HG03025 (cell line): Measurements from ENCODE around the gene MADD.

Experiments
- ATAC-seq: cut with Tn5 transposase; IDR thresholded peaks from one replicate; pipeline ENCODE4 v1.9.1; 2021; ENCODE audit warnings: mild to moderate bottlenecking, moderate library complexity; ENCODE audit not compliant: unreplicated experiment, low FRiP score

MADD gene

GRCh38 chr11:47249378-47249715 is 20.6 kb upstream of the MADD start:
- no peak for ATAC-seq

- ATAC-seq = no peak
Observed at GRCh38 chr11:47251751-47252150, 18.2 kb upstream of the MADD start.

GRCh38 chr11:47253660-47254059 is 16.3 kb upstream of the MADD start:
- no peak for ATAC-seq

- ATAC-seq = no peak
Observed at GRCh38 chr11:47254386-47254785, 15.5 kb upstream of the MADD start.

- no peak for ATAC-seq
Observed at GRCh38 chr11:47256374-47256773, 13.6 kb upstream of the MADD start.

- ATAC-seq = no peak
Observed at GRCh38 chr11:47257177-47257516, 12.8 kb upstream of the MADD start.

GRCh38 chr11:47257517-47258316 is 12.2 kb upstream of the MADD start, which contains the start of gene NR1H3:
Gene NR1H3, plus strand, starts transcription at chr11:47257996. Its CDS starts 1,221 bp downstream, at chr11:47259217.
- ATAC-seq = no peak

- no peak for ATAC-seq
Observed at GRCh38 chr11:47258317-47258902, 11.5 kb upstream of the MADD start.

- ATAC-seq = no peak
Observed at GRCh38 chr11:47259232-47259977, 10.5 kb upstream of the MADD start.

- ATAC-seq = no peak
Observed at GRCh38 chr11:47260366-47260765, 9.6 kb upstream of the MADD start.

- no peak for ATAC-seq
Observed at GRCh38 chr11:47261291-47261800, 8.6 kb upstream of the MADD start.

GRCh38 chr11:47264119-47264518 is 5.8 kb upstream of the MADD start:
- no peak for ATAC-seq

GRCh38 chr11:47264521-47264920 is 5.4 kb upstream of the MADD start:
- ATAC-seq = no peak

- no peak for ATAC-seq
Observed at GRCh38 chr11:47267876-47268275, 2.1 kb upstream of the MADD start.

- no peak for ATAC-seq
Observed at GRCh38 chr11:47268448-47269001, 1.4 kb upstream of the MADD start.

GRCh38 chr11:47269002-47269828 is 718 bp upstream of the MADD start:
- peak; percentile 47 for ATAC-seq

GRCh38 chr11:47270331-47271271 is 668 bp downstream of the MADD start:
- no peak for ATAC-seq

- ATAC-seq = no peak
Observed at GRCh38 chr11:47271328-47271727, 1.4 kb downstream of the MADD start.

- ATAC-seq = no peak
Observed at GRCh38 chr11:47271961-47272661, 2.2 kb downstream of the MADD start.
